H1 (cell line): ENCODE data around the gene ATP6V0E2. TPM values are rescaled to one million over a fixed set of nuclear protein-coding genes. Genes with fewer than 3 reads are reported as not detected.

Experiments used
- CTCF ChIA-PET: fragments of 300-600 bp; sonication (Branson Sonifier 250); formaldehyde crosslinking; loops from one replicate; lab custom pipeline; 2021; ENCODE audit not compliant: partially characterized antibody; lab: Charles Lee
- POLR2A ChIA-PET: fragments of 300-600 bp; sonication (Branson Sonifier 250); formaldehyde crosslinking; loops from one replicate; lab custom pipeline; 2021; ENCODE audit warnings: inconsistent platforms; ENCODE audit not compliant: partially characterized antibody; lab: Charles Lee
- DNase-seq, 2 experiments: peaks; one replicate each; pipeline versions ENCODE4 v3.0.0 to v3.0.0-alpha.2; 2010 to 2022; ENCODE audit warnings: low spot score in 2 of 2, low read depth in 1 of 2, mixed read lengths in 1 of 2
- FAIRE-seq: peaks from 2 replicates; lab custom pipeline; 2011; peaks lifted over from hg19 to GRCh38; lab: Jason Lieb, UNC
- H2AFZ ChIP-seq: 2 replicates; pipeline ENCODE4 v1.8.1; 2012; ENCODE audit warnings: low read length, inconsistent platforms
- H2AK5ac ChIP-seq: 2 replicates; pipeline ENCODE4 v1.6.1; 2013; ENCODE audit warnings: low read depth, low read length
- H2BK120ac ChIP-seq: replicated peaks from 2 replicates; pipeline ENCODE3; 2013; ENCODE audit warnings: low read depth, low read length, inconsistent platforms
- H2BK12ac ChIP-seq: 2 replicates; pipeline ENCODE4 v1.6.1; 2013; ENCODE audit warnings: low read depth, low read length
- H2BK15ac ChIP-seq: 2 replicates; pipeline ENCODE4 v1.6.1; 2013; ENCODE audit warnings: low read length
- H2BK20ac ChIP-seq: 2 replicates; pipeline ENCODE4 v1.6.1; 2013; ENCODE audit warnings: low read length
- H2BK5ac ChIP-seq: 2 replicates; pipeline ENCODE4 v1.6.1; 2013; ENCODE audit warnings: low read depth, low read length
- H3K14ac ChIP-seq: 2 replicates; pipeline ENCODE4 v1.6.1; 2013; ENCODE audit warnings: inconsistent platforms; ENCODE audit not compliant: insufficient read length
- H3K18ac ChIP-seq: 2 replicates; pipeline ENCODE4 v1.6.1; 2013; ENCODE audit warnings: low read length; ENCODE audit errors: extremely low read depth
- H3K23ac ChIP-seq: 2 replicates; pipeline ENCODE4 v1.6.1; 2013; ENCODE audit warnings: inconsistent platforms; ENCODE audit not compliant: insufficient read length
- H3K23me2 ChIP-seq: 2 replicates; pipeline ENCODE4 v1.6.1; 2013; ENCODE audit warnings: low read depth, low read length
- H3K27ac ChIP-seq: 2 replicates; pipeline ENCODE4 v1.6.1; 2011; ENCODE audit warnings: low read depth, low read length, inconsistent platforms
- H3K27me3 ChIP-seq, 4 experiments: replicated peaks in 1 of 4; 1 replicate in 1 of 4; 2 replicates in 3 of 4; pipeline versions ENCODE4 v1.6.1 to v1.8.1; 2011 to 2013; ENCODE audit warnings: low read length in 3 of 4, mild to moderate bottlenecking in 3 of 4, inconsistent platforms in 2 of 4, mixed read lengths in 2 of 4, moderate library complexity in 1 of 4; ENCODE audit not compliant: control insufficient read depth in 3 of 4, insufficient read depth in 3 of 4; ENCODE audit errors: extremely low read depth in 1 of 4
- H3K36me3 ChIP-seq, 4 experiments: 2 replicates each; pipeline versions ENCODE4 v1.6.1 to v1.8.1; 2011 to 2013; ENCODE audit warnings: mild to moderate bottlenecking in 4 of 4, low read length in 3 of 4, moderate library complexity in 2 of 4, control low read depth in 1 of 4, inconsistent platforms in 1 of 4; ENCODE audit not compliant: insufficient read depth in 4 of 4, control insufficient read depth in 2 of 4
- H3K4ac ChIP-seq: replicated peaks from 2 replicates; pipeline ENCODE3; 2013; ENCODE audit warnings: low read length, low read depth, mixed read lengths, inconsistent platforms; ENCODE audit not compliant: insufficient read length
- H3K4me1 ChIP-seq, 4 experiments: replicated peaks in 1 of 4; 1 replicate in 1 of 4; 2 replicates in 3 of 4; pipeline versions ENCODE4 v1.6.1 to v1.8.1; 2011 to 2013; ENCODE audit warnings: low read length in 3 of 4, inconsistent platforms in 2 of 4, mixed read lengths in 1 of 4; ENCODE audit not compliant: insufficient read depth in 4 of 4, control insufficient read depth in 3 of 4
- H3K4me2 ChIP-seq, 2 experiments: 2 replicates each; pipeline versions ENCODE4 v1.6.1 to v1.8.1; 2011 to 2013; ENCODE audit warnings: low read depth in 2 of 2, low read length in 2 of 2, control low read depth in 1 of 2, inconsistent platforms in 1 of 2, mild to moderate bottlenecking in 1 of 2; ENCODE audit not compliant: insufficient read depth in 1 of 2
- H3K4me3 ChIP-seq, 4 experiments: fragments of 200-600, 300-600 bp in 1 of 4; sonication (generic), shearing (Covaris generic), sonication (Bioruptor Twin) in 1 of 4; 2 replicates each; pipeline versions ENCODE4 v1.5.1 to v1.8.1; 2011 to 2016; ENCODE audit warnings: low read length in 4 of 4, low read depth in 3 of 4, control low read depth in 2 of 4, inconsistent platforms in 2 of 4, mild to moderate bottlenecking in 2 of 4, mixed read lengths in 1 of 4, moderate library complexity in 1 of 4; ENCODE audit not compliant: insufficient read depth in 2 of 4; ENCODE audit errors: extremely low read depth in 1 of 4
- H3K56ac ChIP-seq: replicated peaks from 2 replicates; pipeline ENCODE3; 2013; ENCODE audit warnings: low read depth, mild to moderate bottlenecking, mixed read lengths, low read length, inconsistent platforms; ENCODE audit not compliant: insufficient read length
- H3K79me1 ChIP-seq: 2 replicates; pipeline ENCODE4 v1.6.1; 2013; ENCODE audit warnings: low read depth, low read length, control low read depth
- H3K79me2 ChIP-seq, 2 experiments: 2 replicates each; pipeline versions ENCODE4 v1.6.1 to v1.8.1; 2012 to 2013; ENCODE audit warnings: low read length in 2 of 2, mild to moderate bottlenecking in 2 of 2, inconsistent platforms in 1 of 2; ENCODE audit not compliant: insufficient read depth in 2 of 2, control insufficient read depth in 1 of 2
- H3K9ac ChIP-seq, 4 experiments: replicated peaks in 1 of 4; 1 replicate in 1 of 4; 2 replicates in 3 of 4; pipeline versions ENCODE4 v1.6.1 to v1.8.1; 2011 to 2013; ENCODE audit warnings: low read depth in 3 of 4, low read length in 3 of 4, control low read depth in 2 of 4, mild to moderate bottlenecking in 2 of 4, moderate library complexity in 2 of 4, inconsistent platforms in 1 of 4; ENCODE audit errors: extremely low read depth in 1 of 4
- H3K9me3 ChIP-seq, 2 experiments: 2 replicates each; pipeline versions ENCODE4 v1.6.1 to v1.8.1; 2012 to 2013; ENCODE audit warnings: mild to moderate bottlenecking in 2 of 2, moderate library complexity in 2 of 2, control low read depth in 1 of 2, inconsistent platforms in 1 of 2, low read depth in 1 of 2, low read length in 1 of 2, mixed read lengths in 1 of 2; ENCODE audit not compliant: insufficient read depth in 2 of 2
- H4K20me1 ChIP-seq, 2 experiments: replicated peaks in 1 of 2; 2 replicates each; pipeline versions ENCODE3 to v1.8.1; 2011 to 2013; ENCODE audit warnings: inconsistent platforms in 2 of 2, low read length in 2 of 2, mild to moderate bottlenecking in 1 of 2; ENCODE audit not compliant: insufficient read depth in 2 of 2, control insufficient read depth in 1 of 2
- H4K5ac ChIP-seq: 2 replicates; pipeline ENCODE4 v1.6.1; 2013; ENCODE audit warnings: low read length, low read depth, mixed read lengths, inconsistent platforms; ENCODE audit not compliant: insufficient read length
- H4K8ac ChIP-seq: 2 replicates; pipeline ENCODE4 v1.8.0; 2013; ENCODE audit warnings: mild to moderate bottlenecking, moderate library complexity, low read length, inconsistent platforms; ENCODE audit not compliant: insufficient read depth; ENCODE audit errors: extremely low read depth
- H4K91ac ChIP-seq: replicated peaks from 2 replicates; pipeline ENCODE3; 2013; ENCODE audit warnings: low read length, mixed read lengths, inconsistent platforms; ENCODE audit not compliant: insufficient read length
- BACH1 ChIP-seq: IDR thresholded peaks from 2 replicates; pipeline ENCODE4 v1.6.1; 2012; ENCODE audit warnings: low read length, improper control_type of control experiment
- BCL11A ChIP-seq, 2 experiments: IDR thresholded peaks; one replicate each; pipeline ENCODE4 v1.6.1; 2011; ENCODE audit warnings: low read depth in 2 of 2, low read length in 2 of 2, mild to moderate bottlenecking in 2 of 2
- BRCA1 ChIP-seq: IDR thresholded peaks from 2 replicates; pipeline ENCODE4 v1.6.1; 2012; ENCODE audit warnings: low read depth, low read length, improper control_type of control experiment
- E2F6 ChIP-seq: IDR thresholded peaks from 2 replicates; pipeline ENCODE4 v1.6.1; 2012; ENCODE audit warnings: inconsistent platforms
- PHF8 ChIP-seq: fragments of 200-600 bp; sonication (generic); conservative IDR thresholded peaks from 2 replicates; pipeline ENCODE4 v1.7.1; 2012; ENCODE audit warnings: low read depth, mild to moderate bottlenecking, inconsistent platforms, low read length, moderate library complexity
- POLR2AphosphoS5 ChIP-seq: IDR thresholded peaks from 2 replicates; pipeline ENCODE4 v1.6.1; 2011; ENCODE audit warnings: low read depth, low read length
- POU5F1 ChIP-seq: IDR thresholded peaks from 2 replicates; pipeline ENCODE4 v1.6.1; 2011; ENCODE audit warnings: low read depth, mild to moderate bottlenecking, low read length, moderate library complexity
- SIRT6 ChIP-seq: IDR thresholded peaks from one replicate; pipeline ENCODE4 v1.7.1; 2012; ENCODE audit warnings: low read length, inconsistent platforms
- SRF ChIP-seq: IDR thresholded peaks from 2 replicates; pipeline ENCODE4 v1.6.1; 2011; ENCODE audit warnings: mild to moderate bottlenecking, low read depth, low read length, moderate library complexity
- SUZ12 ChIP-seq: fragments of 200-600 bp; sonication (generic); IDR thresholded peaks from 2 replicates; pipeline ENCODE4 v1.6.1; 2012; ENCODE audit warnings: mild to moderate bottlenecking, inconsistent platforms, low read length, moderate library complexity, mixed read lengths
- TAF7 ChIP-seq: optimal IDR thresholded peaks from 2 replicates; pipeline ENCODE3; 2011; ENCODE audit warnings: low read depth, mild to moderate bottlenecking, inconsistent platforms, low read length, moderate library complexity, borderline replicate concordance
- TBP ChIP-seq: IDR thresholded peaks from 2 replicates; pipeline ENCODE4 v1.6.1; 2011; ENCODE audit warnings: low read depth, low read length, improper control_type of control experiment
- TCF12 ChIP-seq: IDR thresholded peaks from 2 replicates; pipeline ENCODE4 v1.6.1; 2011; ENCODE audit warnings: low read depth, mild to moderate bottlenecking, low read length
- WGBS, 2 experiments: shearing (Covaris generic) in 1 of 2; methylation state at CpG; one replicate each; pipeline versions ENCODE4 v1.1.6 to v1.1.7; 2013 to 2015; ENCODE audit warnings: low lambda C conversion rate in 2 of 2, mixed read lengths in 2 of 2, inconsistent platforms in 1 of 2, low coverage in 1 of 2, missing lambda C conversion rate in 1 of 2; ENCODE audit not compliant: insufficient replicate concordance in 2 of 2, insufficient coverage in 1 of 2, insufficient read length in 1 of 2; ENCODE audit errors: extremely low coverage in 1 of 2, missing lambda C conversion rate in 1 of 2; 5-methylcytosine and 5-hydroxymethylcytosine counted together
- polyA plus RNA-seq, 7 experiments: library from polyadenylated mRNA; depleted of rRNA in 3 of 7; stranded (reverse) in 5 of 7; unstranded in 2 of 7; fragments of >200 nt in 5 of 7; fragments of 200-250 nt in 2 of 7; gene quantifications; 1 replicate in 5 of 7; 2 replicates in 1 of 7; 4 replicates in 1 of 7; pipeline versions ENCODE4 v1.2.1 to v1.2.3, GENCODE V29; 2011 to 2013; ENCODE audit warnings: missing spikeins in 2 of 7, mixed read lengths in 2 of 7
- total RNA-seq: library from RNA; stranded (reverse); fragmentation: NEBNext Ultra II Directional; extraction: Animal tissue kit (Norgen Biotek cat#: 25700); gene quantifications from 2 replicates; pipeline ENCODE4 v1.2.1, GENCODE V29; 2021

Gene ATP6V0E2
- total and polyA plus RNA-seq, 2 of the 8 experiments (the other 6 are each of a cell fraction or from before 2014, with no cell fraction given), result 26.1 to 47.9 TPM

- TF ChIP-seq E2F6 (no peak), PHF8 (no peak), TAF7 (no peak), SIRT6 (no peak), TBP (no peak), SRF (no peak), SUZ12 (no peak), BCL11A (IDR thresholded peaks at IDR 0.05; ENCODE audit: low read depth in 2 of 2, low read length in 2 of 2) (no peak), POLR2AphosphoS5 (no peak), POU5F1 (no peak), BACH1 (no peak), TCF12 (no peak), BRCA1 (no peak)
- DNase-seq (no peak), FAIRE-seq (no peak)
- H3K27me3 ChIP-seq, result no peaks in the 10 kb centered on the region; a peak in 1 of 7 replicates
- H4K8ac ChIP-seq, result no peak overlapping the region
- no peak overlapping the region for H2AK5ac ChIP-seq
- ChIA-PET CTCF (interaction anchor here (0.9 to 1.9 kb wide), 5 partner anchors 9 to 35 kb away, joined by 3 to 8 read pairs (median 7); no protein-coding TSS in a partner anchor), POLR2A (interaction anchor here (1.1 kb wide), 1 partner anchor 61 kb away, joined by 3 read pairs; the partner anchor contains the start of gene ZNF467)
- H3K9ac ChIP-seq, result no peak overlapping the region
- 85% methylated on average over 8 of the region's 8 CpGs; no CpG with 5 or more reads in 1 of the 2 experiments for WGBS, 2 experiments
- no peak overlapping the region for H4K91ac ChIP-seq
- H4K5ac ChIP-seq, result no peak overlapping the region
- no peaks in the 10 kb centered on the region for H3K79me2 ChIP-seq
- no peak overlapping the region for H3K4me2 ChIP-seq
- H3K9me3 ChIP-seq, result no peaks in the 10 kb centered on the region
- no peak overlapping the region for H2BK5ac ChIP-seq
- no peaks in the 10 kb centered on the region for H3K79me1 ChIP-seq
- no peak overlapping the region for H2BK12ac ChIP-seq
- H2BK20ac ChIP-seq, result no peak overlapping the region
- no peak overlapping the region for H3K14ac ChIP-seq
- no peak overlapping the region for H2BK15ac ChIP-seq
- H2BK120ac ChIP-seq, result no peak overlapping the region
- no peak overlapping the region for H3K4ac ChIP-seq
- no peaks in the 10 kb centered on the region for H4K20me1 ChIP-seq
- H3K27ac ChIP-seq, result no peak overlapping the region
- H3K36me3 ChIP-seq, result no peaks in the 10 kb centered on the region
- H3K56ac ChIP-seq, result no peak overlapping the region
- H2AFZ ChIP-seq, result no peak overlapping the region
- no peak overlapping the region for H3K23ac ChIP-seq
- no peak overlapping the region for H3K18ac ChIP-seq
- peaks cover 5% of the 10 kb centered on the region; the same call in 1 of the 2 replicates for H3K23me2 ChIP-seq
- peaks cover 4 to 10% (median 6%) of the 10 kb centered on the region in 4 experiments for H3K4me1 ChIP-seq
- H3K4me3 ChIP-seq, result no peak overlapping the region
Observed at GRCh38 chr7:149834601-149835000, 39.2 kb upstream of the ATP6V0E2 start.
